GM19438 (cell line): ENCODE data around the gene OGFRL1.

Experiments used
- ATAC-seq: cut with Tn5 transposase; IDR thresholded peaks from one replicate; pipeline ENCODE4 v1.9.1; 2021; ENCODE audit warnings: low read depth; ENCODE audit not compliant: unreplicated experiment

OGFRL1 gene

GRCh38 chr6:71284785-71285184 lies 3.8 kb upstream of the OGFRL1 start:
- ATAC-seq = no peak

- no peak for ATAC-seq
Measured at GRCh38 chr6:71287038-71287437, 1.6 kb upstream of the OGFRL1 start.

DNA sequence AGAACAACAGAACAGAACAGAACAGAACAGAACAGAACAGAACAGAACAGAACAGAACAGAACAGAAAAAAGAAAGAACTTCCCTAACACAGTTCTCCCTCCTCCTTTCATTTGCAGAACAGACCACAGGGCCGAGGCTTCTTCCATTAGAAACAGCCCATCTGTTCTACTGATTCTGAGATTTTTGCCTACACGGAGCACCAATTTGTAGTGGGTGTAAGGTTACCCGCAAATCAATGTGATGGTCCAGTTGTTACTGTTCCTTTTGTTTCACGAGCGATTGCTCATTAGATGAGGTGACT lies 734 bp upstream of the OGFRL1 start:
- no peak for ATAC-seq

DNA sequence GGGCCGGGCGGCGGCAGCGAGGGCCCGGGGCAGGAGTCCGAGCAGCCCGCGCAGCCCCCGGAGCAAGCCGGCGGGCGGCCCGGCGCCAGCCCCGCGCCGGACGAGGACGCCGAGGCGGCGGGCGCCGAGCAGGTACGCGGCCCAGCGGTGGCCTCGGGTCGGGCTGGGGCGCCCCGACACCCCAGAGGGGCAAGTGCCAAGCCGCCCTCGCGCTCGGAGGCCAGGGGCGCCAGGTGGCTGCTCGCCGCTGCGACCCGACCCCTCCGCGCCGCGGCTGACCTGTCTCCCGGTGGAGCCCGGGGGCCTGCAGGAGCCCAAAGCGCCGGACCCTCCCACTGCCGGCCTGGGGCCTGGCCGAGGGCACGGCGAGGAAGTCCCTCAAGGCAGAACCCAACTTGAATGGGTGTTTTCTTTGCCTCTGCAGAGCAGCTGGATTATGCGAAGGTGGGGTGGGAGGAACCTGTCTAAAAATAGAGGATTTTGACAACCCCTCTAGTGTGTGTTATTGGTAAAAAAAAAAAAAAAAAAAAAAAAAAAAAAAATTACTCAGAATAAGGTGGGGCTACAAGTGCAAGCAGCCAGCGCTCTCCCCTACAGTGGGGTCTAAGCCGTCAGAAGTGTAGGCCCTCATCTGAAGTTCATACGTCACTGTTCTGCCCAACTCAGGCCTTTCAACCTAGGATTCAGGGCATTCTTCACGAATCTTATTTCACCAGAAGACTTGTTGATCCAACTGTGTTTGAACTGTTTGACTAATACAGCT lies 609 bp downstream of the OGFRL1 start:
- peak; percentile 22 for ATAC-seq

GRCh38 chr6:71289802-71290175 lies 1.2 kb downstream of the OGFRL1 start:
- ATAC-seq = no peak

DNA sequence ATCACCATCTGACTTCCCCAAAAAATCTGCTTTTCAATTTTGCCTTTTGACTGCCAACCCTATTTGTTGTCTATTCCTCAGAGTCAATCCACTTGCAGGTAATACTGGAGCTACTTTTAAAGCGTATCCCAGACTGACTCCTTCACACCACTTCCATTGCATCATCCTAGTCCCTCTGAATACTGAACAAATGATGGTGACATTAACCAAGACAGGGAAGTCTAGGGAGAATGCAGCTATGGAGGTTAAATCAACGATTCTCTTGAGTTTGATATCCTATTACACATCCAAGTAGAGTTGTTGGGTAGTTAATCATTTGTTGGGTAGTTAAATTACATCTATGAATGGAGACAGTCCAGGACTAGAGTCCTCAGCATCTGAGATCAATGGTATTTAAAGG lies 2.0 kb downstream of the OGFRL1 start:
- no peak for ATAC-seq

GRCh38 chr6:71292001-71292400 lies 3.4 kb downstream of the OGFRL1 start:
- no peak for ATAC-seq

DNA sequence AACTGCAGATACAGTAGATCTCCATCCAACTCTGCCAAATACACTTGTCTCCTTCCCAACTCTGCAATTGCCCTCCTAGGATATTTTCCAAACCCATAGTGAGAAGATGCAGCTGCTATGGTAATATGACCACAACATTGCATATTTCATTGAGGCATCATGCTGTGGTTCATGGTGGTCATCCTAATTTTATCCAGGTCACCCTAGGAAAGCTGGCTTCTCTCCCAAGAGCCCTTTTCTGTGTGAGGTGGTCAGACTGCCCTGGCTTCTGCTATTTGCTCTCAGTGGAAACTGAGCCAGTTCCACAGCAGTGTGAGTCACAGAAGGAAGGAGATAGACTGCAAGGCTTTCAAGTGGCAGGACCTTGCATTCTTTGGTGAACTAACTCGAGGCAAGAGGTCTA lies 5.5 kb downstream of the OGFRL1 start:
- ATAC-seq = no peak

GRCh38 chr6:71298459-71298858 lies 9.8 kb downstream of the OGFRL1 start:
- no peak for ATAC-seq

DNA sequence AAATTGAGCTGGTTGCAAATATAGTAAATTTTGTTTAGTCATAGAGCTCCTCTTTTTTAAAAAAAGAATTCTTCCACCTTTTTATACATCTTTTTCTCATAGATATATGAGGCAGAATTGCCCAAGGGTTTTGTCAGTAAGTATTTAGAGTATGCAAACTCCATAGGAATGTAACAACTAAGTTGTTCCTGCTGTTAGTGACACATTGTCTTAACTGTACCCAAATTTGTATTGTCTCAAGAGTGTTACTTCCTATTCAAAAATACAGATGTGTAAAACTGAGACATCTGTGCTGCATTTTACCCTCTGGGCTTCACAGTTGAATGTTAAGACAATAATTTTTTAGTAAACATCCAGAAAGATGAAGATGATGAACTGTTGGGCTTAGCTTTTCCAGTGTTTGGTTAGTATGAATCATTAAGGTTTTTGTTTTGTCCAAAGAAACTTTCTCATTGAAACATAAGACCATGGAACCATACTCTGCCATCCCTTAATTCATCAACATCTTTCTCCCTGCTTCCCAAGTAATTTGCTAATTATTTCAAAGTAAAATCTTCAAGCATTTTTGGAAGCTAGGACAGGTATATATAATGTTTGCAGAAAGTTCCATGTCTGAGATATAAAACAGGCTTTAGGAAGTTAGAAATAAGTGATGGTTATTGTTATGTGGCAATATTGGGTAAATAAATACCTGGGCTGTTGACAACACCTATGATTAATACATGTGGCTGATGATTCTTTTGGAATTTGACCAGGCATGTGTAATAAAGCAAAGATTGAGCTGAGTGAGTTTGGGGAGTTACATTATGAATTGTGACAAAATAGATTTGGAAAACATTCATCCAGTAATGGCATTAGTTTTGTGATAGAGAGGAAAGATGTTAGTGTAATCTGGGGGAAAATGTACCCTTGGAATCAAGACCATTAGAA lies 11.2 kb downstream of the OGFRL1 start:
- ATAC-seq = no peak

- ATAC-seq = no peak
Measured at GRCh38 chr6:71300561-71301168, 12.1 kb downstream of the OGFRL1 start.

DNA sequence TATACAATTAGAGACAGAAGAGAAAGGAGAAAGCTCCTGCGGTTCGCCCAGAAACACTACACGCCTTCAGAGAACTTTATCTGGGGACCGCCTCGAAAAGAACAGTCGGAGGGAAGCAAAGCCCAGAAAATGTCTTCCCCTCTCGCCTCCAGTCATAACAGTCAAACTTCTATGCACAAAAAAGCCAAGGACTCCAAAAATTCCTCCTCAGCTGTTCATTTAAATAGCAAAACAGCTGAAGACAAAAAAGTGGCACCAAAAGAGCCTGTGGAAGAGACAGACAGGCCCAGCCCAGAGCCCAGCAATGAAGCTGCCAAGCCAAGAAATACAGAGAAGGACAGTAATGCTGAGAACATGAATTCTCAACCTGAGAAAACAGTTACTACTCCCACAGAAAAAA lies 12.9 kb downstream of the OGFRL1 start:
- no peak for ATAC-seq

DNA sequence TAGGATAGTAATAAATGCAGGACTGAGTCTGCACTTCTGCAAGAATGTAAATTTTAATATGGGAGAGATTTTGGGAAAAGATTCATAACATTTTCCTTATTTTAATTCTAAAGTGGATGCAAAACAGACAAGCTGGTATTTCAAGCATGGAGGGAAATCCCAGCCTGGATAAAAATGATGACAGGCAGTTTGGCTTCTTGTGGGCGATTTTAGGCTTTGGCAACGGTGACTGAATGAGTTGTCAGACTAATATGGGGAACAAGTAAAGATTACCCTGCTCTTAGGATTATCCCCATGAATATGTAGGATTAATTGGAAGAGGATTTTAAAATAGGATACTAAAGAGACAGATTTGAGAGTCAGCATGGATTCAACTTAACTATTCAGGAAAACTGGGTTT lies 21.0 kb downstream of the OGFRL1 start:
- ATAC-seq = no peak

- ATAC-seq = no peak
Measured at GRCh38 chr6:71310261-71310660, 21.6 kb downstream of the OGFRL1 start.

DNA sequence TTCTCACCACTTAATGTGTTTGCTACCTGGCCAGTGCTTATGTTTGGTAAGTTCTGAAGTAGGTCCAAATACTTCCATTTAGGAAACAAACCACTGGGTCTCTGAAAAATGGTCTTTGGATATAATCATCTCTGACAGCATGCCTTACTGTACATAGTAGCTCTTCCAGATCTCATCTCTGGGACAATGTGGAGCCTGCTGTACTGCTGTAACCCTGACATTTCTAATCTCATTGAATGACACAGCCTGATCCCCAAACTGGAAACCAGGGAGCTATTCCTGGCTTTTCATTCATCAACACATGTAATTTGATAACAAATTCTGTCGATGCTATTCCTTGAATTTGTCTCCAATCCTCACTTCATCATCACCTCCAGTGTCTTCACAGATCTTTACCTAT lies 23.5 kb downstream of the OGFRL1 start:
- no peak for ATAC-seq

DNA sequence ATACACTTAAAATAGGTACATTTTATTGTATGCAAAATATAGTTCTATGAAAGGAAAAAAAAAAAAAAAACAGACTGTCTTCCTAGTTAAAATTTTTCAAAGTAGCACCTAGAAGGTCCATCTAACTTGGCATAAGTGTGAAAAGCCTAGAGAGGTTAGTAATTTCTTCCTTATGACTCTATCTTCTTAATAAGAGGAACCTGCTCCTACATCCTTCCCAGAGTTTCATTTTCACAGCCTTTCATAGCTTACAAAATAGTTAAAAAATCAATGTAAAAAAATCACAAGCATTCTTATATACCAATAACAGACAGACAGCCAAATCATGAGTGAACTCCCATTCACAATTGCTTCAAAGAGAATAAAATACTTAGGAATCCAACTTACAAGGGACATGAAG lies 28.8 kb downstream of the OGFRL1 start:
- ATAC-seq = no peak

DNA sequence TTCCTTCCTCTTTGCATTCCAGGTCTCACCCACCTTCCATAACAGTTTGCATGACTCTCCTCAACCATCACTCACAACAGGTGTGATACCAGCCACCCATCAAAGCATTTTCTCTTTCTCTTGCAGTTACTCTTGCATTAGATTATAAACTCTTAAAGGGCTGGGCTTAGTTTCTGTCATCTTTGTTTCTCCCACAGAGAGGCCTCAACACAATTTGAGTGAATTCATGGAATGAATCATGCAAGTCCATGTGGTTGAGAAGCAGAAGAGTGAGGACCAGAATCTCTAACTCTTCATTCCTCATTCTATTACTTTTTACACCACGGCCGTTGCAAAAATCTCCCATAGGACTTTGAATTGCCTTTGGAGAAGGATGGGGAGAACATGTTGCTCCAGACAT lies 31.4 kb downstream of the OGFRL1 start:
- ATAC-seq = no peak

GRCh38 chr6:71321314-71321713 lies 32.7 kb downstream of the OGFRL1 start:
- no peak for ATAC-seq

- no peak for ATAC-seq
Measured at GRCh38 chr6:71324194-71324785, 35.7 kb downstream of the OGFRL1 start.

- no peak for ATAC-seq
Measured at GRCh38 chr6:71326611-71327010, 38.0 kb downstream of the OGFRL1 start.

- no peak for ATAC-seq
Measured at GRCh38 chr6:71330501-71330900, 41.9 kb downstream of the OGFRL1 start.
